H9 (cell line): ENCODE results near the gene MAPKAP1. TPM values are rescaled to one million over a fixed set of nuclear protein-coding genes. Genes with fewer than 3 reads are reported as not detected.

Experiments
- DNase-seq: peaks from one replicate; pipeline ENCODE4 v3.0.0-alpha.2; 2017
- H2AFZ ChIP-seq: one replicate; pipeline ENCODE4 v1.6.1; 2013; ENCODE audit warnings: mild to moderate bottlenecking, low read length, control low read depth, moderate library complexity
- H2AK5ac ChIP-seq: 2 replicates; pipeline ENCODE4 v1.6.1; 2013; ENCODE audit warnings: low read length, control low read depth, mixed read lengths; ENCODE audit not compliant: insufficient read length
- H2BK120ac ChIP-seq: one replicate; pipeline ENCODE4 v1.6.1; 2013; ENCODE audit warnings: low read depth, mild to moderate bottlenecking, low read length, control low read depth, inconsistent platforms; ENCODE audit not compliant: poor library complexity, severe bottlenecking
- H2BK12ac ChIP-seq: 2 replicates; pipeline ENCODE4 v1.6.1; 2013; ENCODE audit warnings: low read length, control low read depth, mixed read lengths, low read depth; ENCODE audit not compliant: insufficient read length
- H2BK15ac ChIP-seq: 2 replicates; pipeline ENCODE4 v1.6.1; 2013; ENCODE audit warnings: low read depth, low read length, control low read depth
- H2BK20ac ChIP-seq: one replicate; pipeline ENCODE4 v1.6.1; 2013; ENCODE audit warnings: low read depth, mild to moderate bottlenecking, low read length, control low read depth, inconsistent platforms; ENCODE audit not compliant: poor library complexity, severe bottlenecking
- H2BK5ac ChIP-seq: 2 replicates; pipeline ENCODE4 v1.6.1; 2013; ENCODE audit warnings: low read length, control low read depth, mixed read lengths; ENCODE audit not compliant: insufficient read length
- H3K14ac ChIP-seq: 2 replicates; pipeline ENCODE4 v1.6.1; 2013; ENCODE audit warnings: low read length, control low read depth; ENCODE audit not compliant: insufficient read depth
- H3K18ac ChIP-seq: 2 replicates; pipeline ENCODE4 v1.6.1; 2013; ENCODE audit warnings: low read depth, mild to moderate bottlenecking, mixed read lengths, low read length, control low read depth; ENCODE audit not compliant: insufficient read length
- H3K23ac ChIP-seq: 2 replicates; pipeline ENCODE4 v1.6.1; 2013; ENCODE audit warnings: low read length, control low read depth, mixed read lengths, low read depth; ENCODE audit not compliant: insufficient read length
- H3K23me2 ChIP-seq: 2 replicates; pipeline ENCODE4 v1.6.1; 2013; ENCODE audit warnings: low read depth, mild to moderate bottlenecking, mixed read lengths, low read length, control low read depth; ENCODE audit not compliant: insufficient read length, poor library complexity, severe bottlenecking
- H3K27ac ChIP-seq: 2 replicates; pipeline ENCODE4 v1.5.1; 2013; ENCODE audit warnings: low read length, control low read depth, mixed read lengths, low read depth; ENCODE audit not compliant: insufficient read length
- H3K27me3 ChIP-seq: 2 replicates; pipeline ENCODE4 v1.6.1; 2013; ENCODE audit warnings: low read length, control low read depth, inconsistent platforms; ENCODE audit not compliant: insufficient read depth
- H3K4ac ChIP-seq: 2 replicates; pipeline ENCODE4 v1.6.1; 2013; ENCODE audit warnings: low read depth, mild to moderate bottlenecking, control low read depth, inconsistent platforms, low read length, moderate library complexity
- H3K4me1 ChIP-seq: 2 replicates; pipeline ENCODE4 v1.6.1; 2013; ENCODE audit warnings: low read length, control low read depth, inconsistent platforms; ENCODE audit not compliant: insufficient read depth
- H3K4me2 ChIP-seq: 2 replicates; pipeline ENCODE4 v1.6.1; 2013; ENCODE audit warnings: low read length, control low read depth, mixed read lengths; ENCODE audit not compliant: insufficient read length, insufficient read depth
- H3K56ac ChIP-seq: 2 replicates; pipeline ENCODE4 v1.6.1; 2013; ENCODE audit warnings: low read depth, mild to moderate bottlenecking, mixed read lengths, low read length, control low read depth; ENCODE audit not compliant: insufficient read length
- H3K79me1 ChIP-seq: 2 replicates; pipeline ENCODE4 v1.6.1; 2013; ENCODE audit warnings: low read depth, mild to moderate bottlenecking, moderate library complexity, low read length, control low read depth, inconsistent platforms; ENCODE audit not compliant: insufficient read depth, poor library complexity, severe bottlenecking
- H3K79me2 ChIP-seq: 2 replicates; pipeline ENCODE4 v1.6.1; 2013; ENCODE audit warnings: low read length, control low read depth, inconsistent platforms; ENCODE audit not compliant: insufficient read depth
- H3K9ac ChIP-seq: 2 replicates; pipeline ENCODE4 v1.6.1; 2013; ENCODE audit warnings: low read length, control low read depth, mixed read lengths; ENCODE audit not compliant: insufficient read length; ENCODE audit errors: extremely low read depth
- H3K9me3 ChIP-seq: one replicate; pipeline ENCODE4 v1.6.1; 2013; ENCODE audit warnings: low read depth, low read length, inconsistent platforms; ENCODE audit not compliant: control insufficient read depth
- H3T11ph ChIP-seq: one replicate; pipeline ENCODE4 v1.6.1; 2013; ENCODE audit warnings: mild to moderate bottlenecking, low read length, control low read depth, inconsistent platforms
- H4K20me1 ChIP-seq: one replicate; pipeline ENCODE4 v1.6.1; 2013; ENCODE audit not compliant: control insufficient read depth, insufficient read length, insufficient read depth
- H4K5ac ChIP-seq: 2 replicates; pipeline ENCODE4 v1.6.1; 2013; ENCODE audit warnings: low read depth, mild to moderate bottlenecking, mixed read lengths, low read length, control low read depth; ENCODE audit not compliant: insufficient read length
- H4K8ac ChIP-seq: replicated peaks from 2 replicates; pipeline ENCODE4 v1.6.1; 2013; ENCODE audit warnings: low read length, control low read depth, mixed read lengths, low read depth; ENCODE audit not compliant: insufficient read length
- H4K91ac ChIP-seq: 2 replicates; pipeline ENCODE4 v1.6.1; 2013; ENCODE audit warnings: low read depth, mild to moderate bottlenecking, moderate library complexity, mixed read lengths, low read length, control low read depth; ENCODE audit not compliant: insufficient read length
- H3K27ac Mint-ChIP-seq, 3 experiments: 2 replicates in 2 of 3; 3 replicates in 1 of 3; pipeline ENCODE4 v1.8.0; 2020 to 2021; ENCODE audit warnings: mixed read lengths in 3 of 3, mild to moderate bottlenecking in 1 of 3, moderate library complexity in 1 of 3
- H3K27me3 Mint-ChIP-seq: 2 replicates; pipeline ENCODE4 v1.8.0; 2021; ENCODE audit warnings: low read depth, mild to moderate bottlenecking, moderate library complexity, mixed read lengths
- H3K36me3 Mint-ChIP-seq, 3 experiments: 2 replicates in 2 of 3; 3 replicates in 1 of 3; pipeline ENCODE4 v1.8.0; 2020 to 2021; ENCODE audit warnings: low read depth in 3 of 3, mixed read lengths in 3 of 3; ENCODE audit not compliant: insufficient read depth in 1 of 3
- H3K4me1 Mint-ChIP-seq, 2 experiments: 2 replicates each; pipeline ENCODE4 v1.8.0; 2020; ENCODE audit warnings: mixed read lengths in 2 of 2
- H3K4me3 Mint-ChIP-seq, 2 experiments: 2 replicates in 1 of 2; 3 replicates in 1 of 2; pipeline ENCODE4 v1.8.0; 2020 to 2021; ENCODE audit warnings: mild to moderate bottlenecking in 2 of 2, mixed read lengths in 2 of 2, moderate library complexity in 1 of 2
- H3K9me3 Mint-ChIP-seq, 2 experiments: 2 replicates in 1 of 2; 3 replicates in 1 of 2; pipeline ENCODE4 v1.8.0; 2020; ENCODE audit warnings: mild to moderate bottlenecking in 2 of 2, mixed read lengths in 2 of 2, moderate library complexity in 1 of 2
- WGBS: extraction: QIAGEN DNeasy Blood & Tissue Kit; methylation state at CpG from one replicate; pipeline ENCODE4 v1.1.7; 2013; ENCODE audit warnings: missing lambda C conversion rate, low lambda C conversion rate, mixed read lengths; ENCODE audit not compliant: insufficient read length; ENCODE audit errors: extremely low coverage; 5-methylcytosine and 5-hydroxymethylcytosine counted together
- total RNA-seq: library from RNA; stranded (reverse); gene quantifications from 2 replicates; pipeline ENCODE4 v1.2.1, GENCODE V29; 2021
- TF ChIP-seq, protein P1 (sequence below): fragments of 200-600 bp; sonication (generic); conservative IDR thresholded peaks from 3 replicates; pipeline ENCODE4 v1.8.0; 2021; ENCODE audit warnings: antibody characterized with exemption, mild to moderate bottlenecking

MAPKAP1 gene
- total RNA-seq, 1 experiment from 2014 or later = 97.0 TPM

- H3K79me2 ChIP-seq = no peaks in the 10 kb centered on the region
- H4K91ac ChIP-seq = no peak overlapping the region
- Mint-ChIP-seq H3K27ac (no peak overlapping the region), H3K4me1 (peaks cover 10 to 16% of the 10 kb centered on the region in 2 experiments), H3K9me3 (no peaks in the 10 kb centered on the region), H3K27me3 (no peaks in the 10 kb centered on the region), H3K36me3 (peaks cover 0 to 3% (median 0%) of the 10 kb centered on the region in 3 experiments; a peak in 1 of 7 replicates), H3K4me3 (no peak overlapping the region)
- no peak overlapping the region for H3K4me2 ChIP-seq
- H2BK15ac ChIP-seq = no peak overlapping the region
- no peaks in the 10 kb centered on the region for H3K4me1 ChIP-seq
- DNase-seq = no peak
- H4K20me1 ChIP-seq = no peaks in the 10 kb centered on the region
- H2BK12ac ChIP-seq = no peak overlapping the region
- H2AK5ac ChIP-seq = no peak overlapping the region
- H3K27ac ChIP-seq = no peak overlapping the region
- H2BK120ac ChIP-seq = no peak overlapping the region
- H2BK20ac ChIP-seq = no peak overlapping the region
- no peak overlapping the region for H3K4ac ChIP-seq
- no peak overlapping the region for H3K9ac ChIP-seq
- no CpG with 5 or more reads among the region's 7 CpGs for WGBS
- no peaks in the 10 kb centered on the region for H3K9me3 ChIP-seq
- no peak overlapping the region for H2BK5ac ChIP-seq
- no peak overlapping the region for H3K23ac ChIP-seq
- peaks cover 2% of the 10 kb centered on the region for H3K79me1 ChIP-seq
- H3K18ac ChIP-seq = no peak overlapping the region
- H3T11ph ChIP-seq = no peak overlapping the region
- H2AFZ ChIP-seq = no peak overlapping the region
- TF ChIP-seq, protein P1, sequence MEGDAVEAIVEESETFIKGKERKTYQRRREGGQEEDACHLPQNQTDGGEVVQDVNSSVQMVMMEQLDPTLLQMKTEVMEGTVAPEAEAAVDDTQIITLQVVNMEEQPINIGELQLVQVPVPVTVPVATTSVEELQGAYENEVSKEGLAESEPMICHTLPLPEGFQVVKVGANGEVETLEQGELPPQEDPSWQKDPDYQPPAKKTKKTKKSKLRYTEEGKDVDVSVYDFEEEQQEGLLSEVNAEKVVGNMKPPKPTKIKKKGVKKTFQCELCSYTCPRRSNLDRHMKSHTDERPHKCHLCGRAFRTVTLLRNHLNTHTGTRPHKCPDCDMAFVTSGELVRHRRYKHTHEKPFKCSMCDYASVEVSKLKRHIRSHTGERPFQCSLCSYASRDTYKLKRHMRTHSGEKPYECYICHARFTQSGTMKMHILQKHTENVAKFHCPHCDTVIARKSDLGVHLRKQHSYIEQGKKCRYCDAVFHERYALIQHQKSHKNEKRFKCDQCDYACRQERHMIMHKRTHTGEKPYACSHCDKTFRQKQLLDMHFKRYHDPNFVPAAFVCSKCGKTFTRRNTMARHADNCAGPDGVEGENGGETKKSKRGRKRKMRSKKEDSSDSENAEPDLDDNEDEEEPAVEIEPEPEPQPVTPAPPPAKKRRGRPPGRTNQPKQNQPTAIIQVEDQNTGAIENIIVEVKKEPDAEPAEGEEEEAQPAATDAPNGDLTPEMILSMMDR = no peak
- no peak overlapping the region for H4K8ac ChIP-seq
- H4K5ac ChIP-seq = no peak overlapping the region
- no peak overlapping the region for H3K56ac ChIP-seq
- H3K14ac ChIP-seq = no peak overlapping the region
- H3K23me2 ChIP-seq = no peaks in the 10 kb centered on the region
- H3K27me3 ChIP-seq = no peaks in the 10 kb centered on the region
Observed at GRCh38 chr9:125467116-125467740, 239.8 kb downstream of the MAPKAP1 start.
